MCF 10A (cell line): Measurements from ENCODE around the gene IGF1R. TPM values are rescaled to one million over a fixed set of nuclear protein-coding genes. Genes with fewer than 3 reads are reported as not detected.

Source experiments
- BruUV-seq: library from RNA; stranded (reverse); fragments of 400-500 nt; replicated peaks from 2 replicates; lab custom pipeline; 2021; lab: Mats Ljungman, UMichigan
- CTCF ChIA-PET: fragments of 300-600 bp; sonication (Branson Sonifier 250); formaldehyde crosslinking; extraction: SDS; loops from one replicate; lab custom pipeline; 2021; ENCODE audit warnings: antibody characterized with exemption, inconsistent platforms; lab: Yijun Ruan, JAX
- POLR2A ChIA-PET: fragments of 300-600, 350-650 bp; sonication (Branson Sonifier 250); formaldehyde crosslinking; extraction: SDS; loops from one replicate; lab custom pipeline; 2020; ENCODE audit warnings: antibody characterized with exemption, inconsistent platforms; lab: Yijun Ruan, JAX
- DNase-seq: peaks from one replicate; pipeline ENCODE4 v3.0.0-alpha.2; 2018; ENCODE audit not compliant: unreplicated experiment
- H3K27ac Mint-ChIP-seq: one replicate; pipeline ENCODE4 v1.8.0; 2022; ENCODE audit warnings: mild to moderate bottlenecking, low read depth, mixed read lengths; ENCODE audit not compliant: unreplicated experiment
- H3K27me3 Mint-ChIP-seq: one replicate; pipeline ENCODE4 v1.8.0; 2022; ENCODE audit warnings: mixed read lengths; ENCODE audit not compliant: insufficient read depth, unreplicated experiment
- H3K36me3 Mint-ChIP-seq: one replicate; pipeline ENCODE4 v1.8.0; 2022; ENCODE audit warnings: mild to moderate bottlenecking, moderate library complexity, mixed read lengths; ENCODE audit not compliant: insufficient read depth, unreplicated experiment
- H3K4me1 Mint-ChIP-seq: one replicate; pipeline ENCODE4 v1.8.0; 2022; ENCODE audit warnings: mixed read lengths; ENCODE audit not compliant: insufficient read depth, unreplicated experiment
- H3K4me3 Mint-ChIP-seq: one replicate; pipeline ENCODE4 v1.8.0; 2022; ENCODE audit warnings: mild to moderate bottlenecking, moderate library complexity, mixed read lengths; ENCODE audit not compliant: unreplicated experiment
- H3K9me3 Mint-ChIP-seq: one replicate; pipeline ENCODE4 v1.8.0; 2022; ENCODE audit warnings: mixed read lengths; ENCODE audit not compliant: unreplicated experiment
- CTCF ChIP-seq: fragments of 200-600 bp; IDR thresholded peaks from one replicate; pipeline ENCODE4 v1.8.0; 2022; ENCODE audit warnings: antibody characterized with exemption, mild to moderate bottlenecking; ENCODE audit not compliant: unreplicated experiment
- intact Hi-C: fragments of 100-400 bp; cut with micrococcal nuclease; formaldehyde crosslinking; loops from 2 replicates; pipeline ENCODE4 v1.14.1; 2022
- total RNA-seq: library from RNA; stranded (reverse); gene quantifications from 2 replicates; pipeline ENCODE4 v1.2.3, GENCODE V29; 2022

IGF1R gene
- total RNA-seq, 1 experiment from 2014 or later, result 53.3 TPM

GRCh38 chr15:98970799-98971198, 322.5 kb downstream of the IGF1R start:
- no TSS peak for BruUV-seq
- CTCF ChIA-PET, result interaction anchor here (0.6 to 0.9 kb wide), 2 partner anchors 85 to 106 kb away, joined by 3 to 4 read pairs; no protein-coding TSS in a partner anchor
- no peaks in the 10 kb centered on the region for H3K27me3 Mint-ChIP-seq

GRCh38 chr15:98976500-98976899, 328.2 kb downstream of the IGF1R start:
- no peaks in the 10 kb centered on the region for H3K9me3 Mint-ChIP-seq
- intact Hi-C loops, result no loop called here

More at GRCh38 chr15:98970799-98971198, 322.5 kb downstream of the IGF1R start:
- Mint-ChIP-seq H3K4me3 (no peak overlapping the region), H3K36me3 (no peaks in the 10 kb centered on the region), H3K9me3 (no peaks in the 10 kb centered on the region), H3K4me1 (no peaks in the 10 kb centered on the region), H3K27ac (no peak overlapping the region)
- intact Hi-C loops, result no loop called here
- no peak for DNase-seq
- POLR2A ChIA-PET, result no interaction called here
- TF ChIP-seq CTCF, result no peak

GRCh38 chr15:98977441-98977840, 329.1 kb downstream of the IGF1R start:
- no peak overlapping the region for H3K4me3 Mint-ChIP-seq
- BruUV-seq, result no TSS peak
- no peak for DNase-seq
- POLR2A ChIA-PET, result no interaction called here
- no peak for TF ChIP-seq CTCF
- intact Hi-C loops, result no loop called here
- H3K36me3 Mint-ChIP-seq, result no peaks in the 10 kb centered on the region
- no peaks in the 10 kb centered on the region for H3K9me3 Mint-ChIP-seq
- H3K4me1 Mint-ChIP-seq, result no peaks in the 10 kb centered on the region
- H3K27me3 Mint-ChIP-seq, result no peaks in the 10 kb centered on the region
- CTCF ChIA-PET, result no interaction called here
- H3K27ac Mint-ChIP-seq, result no peak overlapping the region

More at GRCh38 chr15:98976500-98976899, 328.2 kb downstream of the IGF1R start:
- BruUV-seq, result no TSS peak
- Mint-ChIP-seq H3K36me3 (no peaks in the 10 kb centered on the region), H3K27me3 (no peaks in the 10 kb centered on the region), H3K4me1 (no peaks in the 10 kb centered on the region), H3K27ac (no peak overlapping the region), H3K4me3 (no peak overlapping the region)
- POLR2A ChIA-PET, result no interaction called here
- DNase-seq, result no peak
- no peak for TF ChIP-seq CTCF
- CTCF ChIA-PET, result no interaction called here

GRCh38 chr15:98978153-98978552, 329.8 kb downstream of the IGF1R start:
- no peak overlapping the region for H3K27ac Mint-ChIP-seq
- CTCF ChIA-PET, result no interaction called here
- BruUV-seq, result no TSS peak
- POLR2A ChIA-PET, result no interaction called here
- TF ChIP-seq CTCF, result no peak
- H3K4me1 Mint-ChIP-seq, result peaks cover 1% of the 10 kb centered on the region
- no peak overlapping the region for H3K4me3 Mint-ChIP-seq
- no peaks in the 10 kb centered on the region for H3K27me3 Mint-ChIP-seq
- intact Hi-C loops, result no loop called here
- no peaks in the 10 kb centered on the region for H3K36me3 Mint-ChIP-seq
- H3K9me3 Mint-ChIP-seq, result no peaks in the 10 kb centered on the region
- no peak for DNase-seq
